ENCODE results near the gene NFASC.

NFASC gene

DNA sequence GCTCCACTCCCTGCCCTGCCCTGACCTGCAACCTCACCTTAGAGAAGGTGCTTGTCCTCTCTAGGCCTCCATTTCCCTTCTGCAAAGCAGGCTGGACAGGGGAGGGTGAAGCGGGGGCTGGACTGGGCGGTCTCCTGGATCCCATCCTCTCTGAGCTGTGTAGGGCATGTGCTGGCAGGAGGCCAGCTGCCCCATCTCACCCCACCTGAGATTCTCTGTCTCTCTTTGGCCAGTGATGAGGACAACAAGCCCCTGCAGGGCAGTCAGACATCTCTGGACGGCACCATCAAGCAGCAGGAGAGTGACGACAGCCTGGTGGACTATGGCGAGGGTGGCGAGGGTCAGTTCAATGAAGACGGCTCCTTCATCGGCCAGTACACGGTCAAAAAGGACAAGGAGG, 145.4 kb downstream of the NFASC start:
- no peak for DNase-seq

DNA sequence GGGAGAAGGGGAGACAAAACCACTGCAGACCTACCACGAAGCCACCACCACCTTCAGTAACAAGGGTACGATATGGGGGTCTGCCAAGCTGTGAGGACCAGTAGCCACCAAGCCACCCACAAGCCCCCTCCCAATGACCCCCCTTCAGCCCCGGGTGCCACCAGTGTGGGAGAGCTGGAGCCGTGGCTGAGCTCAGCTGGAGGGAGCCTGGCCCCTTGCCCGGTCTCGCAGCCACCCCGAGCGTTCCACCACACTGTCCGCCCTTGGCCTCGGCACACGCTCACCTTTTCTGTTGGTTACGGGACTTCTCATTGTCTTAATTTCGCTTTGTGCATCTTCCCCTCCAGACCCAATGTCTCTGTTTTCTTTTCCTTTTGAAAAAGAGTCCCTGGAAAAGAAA, 145.9 kb downstream of the NFASC start:
- DNase-seq = no peak

DNA sequence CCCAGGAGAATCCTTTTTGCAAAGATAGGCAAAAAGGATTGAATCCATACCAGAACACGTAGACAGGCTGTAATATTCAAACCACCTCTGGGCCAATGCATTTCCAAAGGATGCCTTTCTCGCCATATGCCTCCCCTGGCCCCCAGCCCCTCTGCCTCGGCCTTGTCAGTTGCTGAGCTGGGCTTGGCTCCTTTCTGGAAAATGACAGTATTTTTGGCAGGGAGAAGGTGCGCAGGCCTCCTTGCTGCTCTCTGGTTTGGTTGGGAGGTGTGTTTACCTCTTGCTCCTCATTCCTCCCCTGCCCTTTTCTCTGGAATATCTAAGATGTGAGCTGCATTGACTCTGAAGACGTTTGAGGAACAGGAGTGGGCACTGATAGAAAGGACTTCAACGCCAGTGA, 146.3 kb downstream of the NFASC start:
- no peak for DNase-seq

DNA sequence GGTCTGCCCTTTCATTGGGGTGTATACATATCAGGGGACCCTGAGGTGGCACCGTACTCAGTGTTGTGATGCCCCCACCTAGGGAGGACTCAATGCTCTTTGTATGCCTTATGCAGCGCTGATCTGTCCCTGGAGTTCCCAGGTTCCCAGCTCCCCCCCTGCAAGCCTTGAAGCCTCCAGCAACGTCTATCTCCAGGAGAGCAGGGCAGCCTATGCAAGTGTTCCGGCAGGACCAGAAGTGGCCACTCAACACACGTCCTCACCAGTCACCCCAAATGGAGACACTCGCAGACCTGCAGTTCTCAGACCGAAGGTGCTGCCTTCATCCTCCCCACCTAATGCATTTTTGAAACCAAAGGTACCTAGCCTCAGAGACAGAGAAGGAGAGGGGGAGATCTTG, 147.1 kb downstream of the NFASC start:
- no peak for DNase-seq

DNA sequence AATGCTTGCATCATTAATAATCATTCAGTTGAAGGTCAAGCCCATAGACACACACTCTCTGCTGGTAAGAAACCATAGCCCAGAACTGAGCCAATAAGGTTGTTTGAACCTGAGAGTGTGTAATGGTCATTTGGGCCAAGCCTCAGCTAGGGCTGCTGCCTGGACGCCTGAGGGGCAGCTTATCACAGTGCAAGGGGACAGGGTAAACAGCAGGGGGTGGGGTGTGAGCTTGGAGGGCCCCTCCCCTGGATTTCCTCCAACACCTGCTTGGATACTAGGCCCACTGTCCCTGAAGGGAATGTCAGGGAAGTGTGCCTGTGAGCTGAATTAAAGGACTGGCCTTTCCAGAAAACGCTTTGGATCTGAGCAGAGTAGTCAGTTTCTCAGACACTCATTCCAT, 147.7 kb downstream of the NFASC start:
- DNase-seq = no peak

DNA sequence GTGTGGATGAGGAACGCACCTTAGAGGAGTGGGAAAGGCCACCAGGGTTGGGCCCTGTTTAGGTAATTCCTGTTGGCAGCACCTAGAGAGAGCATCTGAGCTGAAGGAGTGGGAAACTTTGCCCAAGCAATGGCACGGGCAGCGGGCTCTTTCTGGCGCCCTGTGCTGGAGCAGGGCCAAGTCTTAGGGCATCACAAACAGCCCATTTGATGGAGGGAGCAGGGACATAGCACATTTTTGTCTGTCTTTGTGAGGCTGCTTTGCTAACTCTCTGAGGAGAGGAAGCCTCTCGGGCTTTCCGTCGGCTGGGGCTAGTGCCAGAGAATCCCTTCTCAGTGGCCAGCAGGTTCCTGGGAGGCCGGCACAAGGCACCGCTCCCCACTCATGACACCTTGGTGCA, 149.8 kb downstream of the NFASC start:
- no peak for DNase-seq

DNA sequence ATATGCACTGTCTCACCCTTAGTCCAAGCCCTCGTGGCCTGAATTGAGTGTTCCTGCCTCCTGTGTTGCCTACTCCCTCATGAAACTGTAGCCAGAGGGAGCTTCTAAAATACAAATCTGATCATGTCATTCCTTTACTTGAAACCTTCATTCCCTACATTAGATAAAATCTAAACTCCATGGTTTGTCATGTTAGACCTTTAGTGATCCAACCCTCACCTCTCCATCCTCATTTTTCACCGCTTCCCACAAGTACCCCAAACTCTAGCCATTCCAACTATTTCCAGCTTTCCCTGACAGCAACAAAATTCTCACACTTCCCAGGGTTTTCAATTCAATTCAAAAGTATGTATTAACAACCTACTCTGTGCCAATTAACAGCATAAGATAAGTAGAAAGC, 154.0 kb downstream of the NFASC start:
- no peak for DNase-seq

DNA sequence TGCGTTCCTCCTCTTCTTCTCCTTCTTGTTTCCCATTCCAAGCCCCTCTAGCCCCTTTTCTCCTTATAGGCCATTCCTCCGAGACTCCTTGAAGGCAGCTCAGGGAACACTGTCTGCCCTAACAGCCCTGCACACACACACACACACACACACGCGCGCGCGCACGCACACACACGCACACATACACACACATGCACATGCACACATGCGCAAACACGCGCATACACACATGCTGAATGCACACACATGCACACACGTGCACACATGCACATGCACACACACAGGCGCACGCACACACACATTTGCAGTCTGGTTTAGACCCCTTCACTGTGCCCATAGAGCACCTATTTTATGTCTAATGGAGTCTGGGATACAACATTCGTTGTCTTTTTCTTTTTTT, 154.6 kb downstream of the NFASC start:
- no peak for DNase-seq

DNA sequence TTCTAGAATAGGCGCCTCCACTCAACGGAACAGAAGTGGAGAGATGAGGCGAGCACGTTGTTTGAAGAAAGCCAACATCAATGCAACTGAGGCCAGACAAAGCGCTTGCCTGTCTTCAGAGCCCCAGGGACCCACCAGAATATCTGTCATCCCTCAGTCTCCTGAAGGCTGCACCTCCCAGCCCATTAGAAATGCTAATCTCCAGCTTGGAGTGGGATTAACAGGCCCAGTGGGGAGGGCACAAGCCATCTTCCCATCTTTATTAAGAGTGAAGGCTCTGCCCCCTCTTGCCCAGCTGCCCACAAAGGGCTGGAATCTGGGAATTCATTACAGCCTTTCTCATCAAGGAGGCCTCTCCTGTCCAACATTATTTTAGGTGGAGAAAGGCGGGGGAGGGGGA, 155.5 kb downstream of the NFASC start:
- no peak for DNase-seq

DNA sequence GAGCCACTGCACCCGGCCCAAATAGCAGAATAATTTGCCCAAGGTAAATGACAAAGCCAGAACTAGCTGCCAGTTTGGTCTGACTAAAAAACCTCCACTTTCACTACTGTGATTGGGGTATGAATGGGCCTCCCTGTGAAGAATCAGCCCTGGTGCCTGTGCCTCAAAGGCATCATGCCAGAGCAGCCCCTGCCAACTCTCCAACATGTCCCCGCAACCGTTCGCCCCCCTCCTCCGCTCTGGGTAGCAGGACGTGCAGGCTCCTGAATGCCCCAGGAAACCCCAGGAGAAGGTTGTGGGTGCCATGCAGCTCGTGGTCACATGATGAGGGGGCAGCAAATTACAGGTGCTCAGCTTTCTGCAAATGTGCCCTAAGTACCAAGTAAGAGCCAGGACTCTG, 157.7 kb downstream of the NFASC start:
- no peak for DNase-seq

DNA sequence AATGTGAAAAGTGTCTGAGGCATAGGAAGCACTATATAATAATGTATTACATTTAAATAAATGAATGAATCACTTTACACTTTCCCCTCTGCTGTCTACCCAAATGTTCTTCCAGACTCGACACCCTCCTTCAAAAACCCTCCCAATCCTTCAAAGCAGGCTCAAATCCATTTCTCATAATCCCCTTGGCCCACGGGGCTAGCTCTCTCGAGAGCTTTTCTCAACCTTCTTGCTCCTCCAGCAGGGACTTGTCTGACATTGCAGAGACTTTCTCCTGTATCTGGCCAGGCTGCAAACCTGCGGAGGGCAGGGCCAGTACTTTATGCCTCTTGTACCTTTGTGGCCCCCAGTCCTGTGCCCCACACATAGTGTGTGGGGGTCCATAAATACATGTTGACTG, 158.3 kb downstream of the NFASC start:
- DNase-seq = no peak

DNA sequence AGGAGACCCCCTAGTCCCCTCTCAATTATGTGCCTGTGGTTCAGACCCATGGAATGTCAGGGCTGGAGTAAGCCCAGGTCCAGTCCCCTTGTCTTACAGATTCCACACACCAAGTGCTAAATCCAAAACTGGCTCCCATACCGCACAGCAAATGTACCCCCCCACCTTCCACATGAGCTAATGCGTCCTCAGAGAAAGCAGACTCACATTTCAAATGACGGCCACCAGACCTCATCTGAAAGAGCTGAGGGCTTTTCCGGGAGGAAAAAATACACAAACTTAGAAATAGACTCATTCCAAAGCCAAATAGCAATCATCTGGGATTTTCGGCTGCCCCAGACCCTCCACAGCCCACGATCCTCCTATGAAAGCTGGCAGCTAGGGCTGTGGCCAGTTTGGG, 159.6 kb downstream of the NFASC start:
- DNase-seq = no peak

DNA sequence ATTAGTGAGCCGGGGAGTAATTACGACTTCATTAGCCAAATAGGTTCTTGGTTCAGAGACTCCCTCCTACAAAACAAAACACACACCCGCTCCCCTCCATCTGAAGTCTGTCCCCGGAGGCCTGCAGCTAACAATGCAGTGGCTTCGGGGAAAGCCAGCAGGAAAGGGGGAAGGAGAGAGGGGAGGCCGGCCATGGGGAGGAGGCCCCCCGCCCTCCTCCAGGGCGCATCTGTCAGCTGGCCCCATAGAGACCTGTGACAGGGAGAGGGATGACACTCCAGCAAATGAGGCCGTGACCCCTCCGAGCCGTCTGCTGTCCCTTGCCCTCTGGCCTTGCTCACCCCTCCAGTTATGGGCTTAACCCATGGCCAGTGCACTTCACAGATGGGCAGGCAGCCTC, 160.2 kb downstream of the NFASC start:
- no peak for DNase-seq

DNA sequence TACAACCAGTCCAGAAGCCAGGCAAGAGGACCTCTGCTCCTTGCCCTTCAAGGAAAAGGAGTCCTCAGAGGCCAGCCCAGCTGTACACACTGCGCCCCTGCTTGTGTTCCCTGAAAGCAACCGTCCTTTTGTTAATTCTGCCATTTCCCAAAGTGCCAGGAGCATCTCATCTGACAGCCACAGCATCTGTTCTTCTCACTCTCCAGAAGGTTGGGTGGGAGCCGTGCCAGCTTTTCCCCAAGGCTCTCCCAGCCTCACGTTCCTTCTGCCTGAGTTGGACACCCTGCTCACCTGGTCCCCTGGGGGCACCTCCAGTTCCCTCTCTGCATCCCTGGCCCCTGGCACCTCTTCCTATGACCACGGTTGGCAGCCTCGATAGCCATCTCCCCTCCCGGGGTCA, 161.8 kb downstream of the NFASC start:
- no peak for DNase-seq

DNA sequence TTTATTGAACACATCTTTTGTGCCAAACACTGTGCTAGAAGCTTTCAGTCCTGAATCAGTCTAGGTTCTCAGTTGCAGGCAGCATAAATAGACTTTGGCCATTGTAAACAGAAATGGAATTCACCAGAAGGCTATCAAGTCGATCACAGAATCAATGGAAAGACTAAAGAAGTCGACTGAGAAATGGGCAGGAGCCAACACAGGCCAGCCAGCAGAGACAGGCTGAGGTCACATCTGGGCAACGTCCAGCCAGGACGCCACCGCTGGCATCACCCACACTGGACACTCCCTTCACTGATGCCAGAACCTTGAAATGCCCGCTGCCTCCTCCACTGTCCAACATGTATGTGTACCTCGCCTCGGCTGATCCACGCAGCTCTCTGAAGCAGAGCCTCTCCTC, 166.9 kb downstream of the NFASC start:
- no peak for DNase-seq

DNA sequence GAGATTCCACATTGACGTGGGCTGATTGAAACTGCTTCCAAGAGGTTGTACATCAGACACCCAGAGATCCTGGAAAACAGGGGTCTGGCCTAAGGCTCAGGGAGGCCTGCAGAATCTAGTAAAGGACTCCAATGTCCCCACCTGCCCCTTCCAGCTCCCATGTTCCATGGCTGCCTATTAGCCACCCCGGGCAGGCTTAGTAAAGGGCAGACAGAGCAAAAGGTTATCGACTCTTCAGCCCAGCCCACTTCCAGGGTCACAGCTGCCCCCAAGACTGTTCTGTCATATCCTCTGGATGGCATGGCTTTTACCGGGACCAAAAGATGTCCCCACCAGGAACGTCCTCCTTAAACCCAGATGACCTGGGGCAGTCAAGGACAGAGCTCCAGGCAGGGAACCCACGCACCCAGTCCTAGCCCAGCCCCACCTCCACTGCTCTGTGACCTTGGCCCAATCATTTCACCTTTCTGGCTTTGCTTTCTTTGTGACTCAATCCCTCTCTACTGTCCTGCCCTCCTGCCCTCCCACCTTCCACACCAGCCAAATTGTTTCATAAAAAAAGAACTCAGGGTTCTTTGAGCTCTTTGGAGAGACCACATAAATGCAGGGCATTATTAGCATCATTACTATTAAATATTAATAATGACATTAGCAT, 167.6 kb downstream of the NFASC start:
- no peak for DNase-seq

DNA sequence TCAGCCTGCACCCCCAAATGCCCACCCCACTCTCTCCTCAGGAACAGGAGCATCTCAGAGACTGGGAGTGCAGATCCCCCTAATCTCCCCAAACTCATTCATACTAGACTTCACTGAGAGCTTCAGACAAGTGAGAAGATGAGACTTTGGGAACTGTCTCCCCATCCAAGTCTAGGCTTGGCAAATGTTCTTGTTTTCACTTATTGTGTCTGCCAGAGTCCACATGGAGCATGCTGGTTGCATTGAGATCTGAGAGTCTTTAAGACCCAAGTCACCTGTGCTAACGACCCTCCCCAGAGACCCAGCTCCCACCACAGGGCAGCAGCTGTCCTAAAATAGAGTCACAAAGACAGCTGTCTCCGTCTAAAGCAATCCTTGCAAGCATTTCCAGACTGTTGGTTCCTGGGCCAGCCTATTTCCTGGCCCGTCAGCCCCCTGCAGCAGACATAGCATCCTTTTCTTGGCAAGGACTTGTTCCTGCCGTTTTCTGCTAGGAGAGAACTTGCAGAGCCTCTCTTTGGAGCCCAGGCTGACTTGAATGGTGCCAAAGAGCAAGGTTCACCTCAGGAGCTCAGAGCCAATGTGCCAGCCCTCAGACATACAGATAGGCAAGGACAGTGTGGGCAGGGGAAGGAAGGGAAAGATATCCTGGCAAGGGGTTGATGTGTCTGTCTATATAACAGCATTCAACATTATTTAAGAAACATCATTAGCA, 170.5 kb downstream of the NFASC start:
- no peak for DNase-seq

DNA sequence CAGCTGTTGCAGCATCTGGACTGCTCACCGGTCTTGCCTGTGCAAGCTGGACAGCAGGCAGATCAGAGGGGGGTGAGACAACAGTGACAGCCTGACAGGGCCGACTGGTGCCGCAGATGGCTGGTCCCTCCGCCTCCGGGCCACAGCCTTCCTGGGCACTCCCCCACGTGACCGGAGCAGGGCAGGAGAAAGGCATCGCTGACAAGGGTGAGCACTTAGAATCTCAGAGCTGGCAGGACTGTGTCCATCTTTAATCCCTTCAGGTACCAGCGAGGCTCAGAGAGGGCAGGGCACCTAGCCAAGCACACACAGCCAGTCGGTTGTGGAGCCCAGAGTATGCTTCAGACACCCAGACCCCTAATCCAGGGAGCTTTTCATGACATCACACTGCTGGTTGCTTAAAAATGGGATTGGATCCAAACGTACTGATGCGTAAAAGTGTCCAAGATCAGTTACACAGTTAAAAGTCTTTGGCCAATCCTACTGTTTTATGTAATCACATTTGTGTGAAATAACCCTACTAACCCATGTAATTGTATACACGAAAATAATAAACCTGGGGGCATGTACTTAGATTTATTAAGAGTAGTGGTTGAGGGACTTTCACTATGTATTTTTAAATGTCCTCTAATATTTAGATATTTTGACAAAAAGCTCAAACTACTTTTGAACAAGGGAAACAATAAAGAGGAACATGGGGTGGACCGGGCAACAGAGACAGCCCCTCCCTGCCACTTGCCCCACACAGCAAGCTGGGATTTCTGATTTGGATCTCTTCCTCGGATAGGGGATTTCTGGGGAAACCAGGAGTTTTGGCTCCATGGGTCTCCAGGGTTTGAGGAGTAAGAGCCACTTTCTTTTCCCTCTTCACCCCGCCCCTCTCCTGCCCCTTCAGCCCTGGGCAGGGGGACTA, 171.6 kb downstream of the NFASC start:
- no peak for DNase-seq

DNA sequence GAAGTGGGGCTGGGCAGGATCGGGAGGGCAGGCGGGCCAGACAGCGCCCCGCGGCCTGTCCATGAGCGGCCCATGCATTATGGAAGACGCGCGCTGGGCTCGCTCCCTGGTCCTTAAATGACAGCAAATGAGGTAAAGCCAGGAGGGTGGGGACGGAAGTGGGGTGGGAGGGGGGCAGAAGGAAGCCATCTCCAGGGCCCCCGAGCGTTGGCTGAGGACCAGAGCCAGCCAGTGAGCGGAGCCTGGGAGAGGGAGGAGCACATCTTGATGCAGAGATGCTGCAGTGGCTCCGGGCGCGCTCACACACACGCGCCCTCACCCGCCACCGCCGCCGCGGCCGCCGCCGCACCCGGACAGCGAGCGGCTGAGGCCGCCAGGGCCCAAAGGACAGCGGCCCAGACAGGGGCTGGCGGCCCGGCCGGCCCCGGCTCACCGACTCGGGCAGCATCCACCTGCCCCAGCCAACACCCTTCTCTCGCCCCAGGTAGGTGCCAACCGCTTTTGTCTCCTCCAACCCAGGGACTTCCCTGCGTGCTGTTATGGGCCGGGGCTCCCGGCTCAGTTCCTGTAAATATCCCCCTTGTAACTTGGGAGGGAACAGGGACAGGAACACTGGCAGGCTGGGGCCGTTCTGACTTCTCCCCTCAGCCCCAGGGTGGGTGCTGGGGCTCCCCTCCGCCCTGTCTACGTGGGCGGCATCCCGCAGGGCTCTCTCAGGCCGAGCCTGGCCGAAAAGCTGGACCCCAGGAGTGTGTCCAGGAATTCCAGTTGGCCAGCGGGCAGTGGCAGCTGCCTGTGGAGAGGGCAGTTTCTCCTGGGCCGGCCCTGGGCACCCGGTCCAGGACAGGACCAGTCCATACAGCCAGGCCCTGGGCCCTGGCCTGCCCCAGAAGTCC, 172.5 kb downstream of the NFASC start, which contains the start of gene CNTN2:
Gene CNTN2, plus strand, starts transcription at position 302 of the 896 bp plus-strand sequence. CDS start 9,974 bp downstream, outside the sequence.
- no peak for DNase-seq

DNA sequence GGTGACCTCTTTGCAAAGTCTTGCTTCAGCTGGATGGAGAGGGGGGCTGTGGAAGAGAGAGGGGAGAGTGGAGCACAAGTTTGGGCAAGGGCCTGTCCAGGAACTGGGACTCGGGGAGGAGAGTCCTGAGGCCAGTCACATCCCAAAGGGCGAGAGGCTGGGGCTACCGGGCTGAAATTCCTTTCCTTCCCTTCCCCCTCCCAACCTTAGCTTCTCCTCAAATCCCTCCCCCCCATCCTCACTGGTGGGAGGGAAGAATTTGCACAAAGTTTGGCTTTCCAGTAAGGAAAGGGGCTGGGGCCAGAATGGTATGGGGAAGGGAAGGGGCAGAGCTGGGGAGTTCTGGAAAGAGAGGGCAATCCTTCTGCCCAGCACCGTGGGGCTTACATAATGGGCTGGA, 173.2 kb downstream of the NFASC start:
- no peak for DNase-seq

DNA sequence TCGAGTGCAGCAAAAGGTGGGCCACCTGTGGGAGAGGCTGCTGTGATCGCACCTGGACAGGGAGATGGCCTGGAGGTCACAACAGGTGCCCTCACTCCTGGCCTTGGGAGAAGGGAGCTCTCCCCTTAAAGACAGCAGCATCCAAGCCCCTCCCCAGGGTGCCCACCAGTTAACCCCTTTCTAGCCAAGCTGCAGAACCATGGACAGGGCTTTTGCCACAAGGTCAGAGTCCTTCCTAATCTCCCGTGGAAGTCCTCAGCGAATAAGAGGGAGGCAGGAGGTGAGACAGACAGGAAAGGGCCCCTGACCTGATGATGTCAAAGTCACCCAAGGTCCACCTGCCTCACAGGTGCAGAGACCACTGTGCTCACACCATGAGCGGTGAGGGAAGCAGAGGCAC, 174.1 kb downstream of the NFASC start:
- DNase-seq = no peak

DNA sequence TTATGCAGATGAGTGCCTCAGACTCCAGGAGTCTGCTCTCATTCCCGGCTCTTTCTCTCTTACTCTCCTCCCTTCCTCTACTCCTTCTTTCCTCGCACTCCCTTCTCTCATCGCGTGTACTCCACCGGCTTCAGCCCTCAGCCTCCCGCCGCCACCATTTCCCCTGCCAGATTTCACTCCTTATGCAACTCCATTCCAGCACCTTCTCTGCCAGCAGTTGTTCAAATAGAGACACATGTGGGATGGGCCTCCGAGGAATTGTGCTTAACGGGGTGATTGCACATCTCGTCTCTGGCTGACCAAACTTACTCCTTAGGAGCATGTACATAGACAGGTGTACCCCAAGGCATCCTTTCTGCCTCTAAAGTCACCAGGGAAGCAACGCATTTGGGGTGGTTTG, 174.5 kb downstream of the NFASC start:
- DNase-seq = no peak

DNA sequence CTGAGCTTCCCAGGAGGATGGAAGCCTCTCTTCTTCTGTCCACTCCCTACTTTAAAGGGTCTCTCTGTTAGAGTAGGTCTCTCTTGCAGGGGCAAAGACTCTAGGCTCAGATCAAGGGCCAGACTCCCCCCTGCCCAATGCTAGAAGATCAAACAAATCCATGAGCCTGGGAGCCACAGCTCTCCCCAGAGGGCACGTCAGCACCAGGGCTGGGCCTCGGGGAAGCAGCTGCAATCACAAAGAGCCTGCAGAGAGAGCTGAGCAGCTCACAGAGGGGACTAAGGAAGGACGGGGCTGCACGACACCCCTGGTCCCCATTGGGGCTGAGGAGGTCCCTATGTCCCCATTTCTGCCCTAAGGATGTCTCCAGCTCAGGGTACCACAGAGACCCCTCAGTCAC, 176.2 kb downstream of the NFASC start:
- no peak for DNase-seq

Data from SW 1271 (cell line).